Measurements from ENCODE around the gene GNL2.
A peak's percentile ranks its signal among the peaks of the same experiment; 100 is the strongest.

Gene GNL2

DNA sequence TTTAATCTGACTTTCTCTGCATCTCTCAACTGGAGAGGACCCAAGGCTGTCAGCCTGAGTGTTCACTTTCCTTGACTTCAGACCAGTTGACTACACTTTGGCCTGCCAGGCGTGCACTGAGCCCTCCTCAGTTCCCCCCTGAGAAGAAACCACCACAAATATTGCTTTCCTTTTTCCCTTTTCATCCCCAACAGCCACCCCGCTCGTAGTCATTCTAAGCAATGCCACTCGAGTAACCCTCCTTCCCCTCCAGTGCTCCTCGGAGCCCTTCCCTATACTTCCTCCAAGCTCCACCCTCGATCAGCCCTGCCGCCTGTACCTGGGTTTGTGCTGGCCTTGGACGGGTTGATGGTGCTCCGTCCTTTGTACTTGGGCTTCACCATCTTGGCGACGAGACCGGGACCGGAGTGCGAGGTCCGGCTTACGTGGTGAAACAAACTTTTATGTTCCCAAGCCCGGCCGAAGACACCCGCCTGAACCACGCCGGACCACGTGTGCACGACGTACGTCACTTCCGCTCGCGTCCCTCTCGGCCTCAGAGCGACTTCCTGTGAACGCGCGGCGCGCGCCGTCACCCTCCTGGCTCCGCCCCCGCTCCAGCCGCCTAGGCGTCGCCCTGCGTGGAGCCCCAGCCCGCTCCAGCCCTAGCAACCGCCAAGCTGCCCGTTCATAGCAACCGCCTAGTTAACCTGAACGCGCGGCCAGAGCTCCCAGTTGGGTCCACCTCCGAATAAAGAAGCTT is at the start of gene GNL2:
GNL2 (minus strand) TSS at position 498 of the 742 bp plus-strand sequence; CDS start at position 383, 115 bp downstream.
- DNase-seq (ENCODE audit: low read depth, low spot score), result peak; percentile 90

DNA sequence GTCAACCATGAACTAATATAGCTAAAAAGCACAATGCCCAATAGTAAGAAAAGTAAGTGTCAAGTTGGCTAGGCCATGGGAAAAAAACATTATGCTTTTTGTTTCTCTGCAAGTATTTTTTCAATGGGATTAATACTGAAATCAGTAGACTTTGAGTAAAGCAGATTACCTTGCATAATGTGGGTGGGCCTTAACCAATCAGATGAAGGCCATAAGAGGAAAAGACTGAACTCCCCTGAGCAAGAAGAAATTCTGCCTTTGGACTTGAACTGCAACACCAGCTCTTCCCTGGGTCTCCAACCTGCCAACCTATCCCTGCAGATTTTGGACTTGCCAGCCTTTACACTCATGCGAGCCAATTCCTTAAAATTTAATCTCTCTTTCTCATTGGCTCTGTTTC is 45.3 kb upstream of the GNL2 start:
- no peak for DNase-seq (ENCODE audit: low read depth, low spot score)

DNA sequence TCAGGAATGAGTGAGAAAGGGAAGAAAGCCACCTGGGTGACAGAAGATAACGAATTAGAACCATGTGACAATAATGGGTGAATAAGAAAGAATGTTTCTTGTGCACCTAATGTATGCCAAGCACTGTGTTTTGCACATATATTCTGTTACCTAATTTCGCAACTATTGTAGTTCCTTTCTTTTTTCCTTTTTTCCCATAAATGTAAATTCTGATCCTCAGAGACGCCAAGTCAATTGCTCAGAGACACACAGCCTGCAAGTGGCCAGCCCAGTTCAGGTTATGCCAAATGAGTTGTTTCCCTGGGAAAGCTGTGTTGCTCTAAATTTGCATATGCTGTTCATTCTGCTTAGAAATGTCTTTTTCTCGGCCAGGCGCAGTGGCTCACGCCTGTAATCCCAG is 40.7 kb upstream of the GNL2 start:
- DNase-seq (ENCODE audit: low read depth, low spot score), result no peak

DNA sequence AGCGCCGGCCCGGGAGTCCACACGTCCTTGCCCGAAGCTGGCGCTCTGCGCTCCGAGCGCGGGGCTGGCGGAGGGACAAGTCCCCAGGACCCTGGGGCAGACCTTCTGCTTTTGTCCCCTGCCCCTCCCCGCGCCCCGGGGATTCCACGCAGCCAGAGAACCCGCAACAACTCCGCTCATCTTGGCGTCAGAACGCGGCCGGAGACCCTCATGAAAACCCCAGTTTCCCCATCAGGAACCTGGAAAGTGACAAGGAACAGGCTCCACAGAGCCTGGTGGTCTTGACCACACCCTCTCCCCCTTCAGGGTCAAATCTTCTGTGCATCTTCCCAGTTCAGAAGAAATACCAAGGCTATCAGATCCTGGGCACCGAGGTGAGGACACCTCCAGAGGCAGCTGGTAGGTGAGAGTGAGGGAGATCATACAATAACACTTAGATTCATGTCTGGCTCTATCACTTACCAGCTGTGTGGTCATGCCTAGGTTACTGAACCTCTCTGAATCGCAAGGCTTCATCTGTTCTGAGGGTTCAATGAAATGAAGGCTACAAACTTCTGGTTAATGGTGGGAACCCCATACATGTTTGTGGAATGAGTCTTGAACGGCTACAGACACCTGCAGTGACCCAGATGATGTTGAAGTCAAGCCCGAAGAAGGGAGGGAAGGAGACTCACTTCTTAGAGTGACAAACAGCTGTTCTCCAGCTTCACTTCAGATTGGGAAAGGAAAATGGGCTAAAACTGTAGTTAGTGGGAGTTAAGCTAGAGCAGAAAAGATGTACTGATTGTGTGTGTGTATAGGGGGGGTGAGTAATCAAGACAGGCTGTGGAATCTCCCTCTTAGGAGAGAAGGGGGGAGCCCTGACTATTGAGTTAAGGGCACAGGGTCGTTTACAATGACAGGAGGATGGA is 39.5 kb upstream of the GNL2 start:
- DNase-seq (ENCODE audit: low read depth, low spot score), result no peak

DNA sequence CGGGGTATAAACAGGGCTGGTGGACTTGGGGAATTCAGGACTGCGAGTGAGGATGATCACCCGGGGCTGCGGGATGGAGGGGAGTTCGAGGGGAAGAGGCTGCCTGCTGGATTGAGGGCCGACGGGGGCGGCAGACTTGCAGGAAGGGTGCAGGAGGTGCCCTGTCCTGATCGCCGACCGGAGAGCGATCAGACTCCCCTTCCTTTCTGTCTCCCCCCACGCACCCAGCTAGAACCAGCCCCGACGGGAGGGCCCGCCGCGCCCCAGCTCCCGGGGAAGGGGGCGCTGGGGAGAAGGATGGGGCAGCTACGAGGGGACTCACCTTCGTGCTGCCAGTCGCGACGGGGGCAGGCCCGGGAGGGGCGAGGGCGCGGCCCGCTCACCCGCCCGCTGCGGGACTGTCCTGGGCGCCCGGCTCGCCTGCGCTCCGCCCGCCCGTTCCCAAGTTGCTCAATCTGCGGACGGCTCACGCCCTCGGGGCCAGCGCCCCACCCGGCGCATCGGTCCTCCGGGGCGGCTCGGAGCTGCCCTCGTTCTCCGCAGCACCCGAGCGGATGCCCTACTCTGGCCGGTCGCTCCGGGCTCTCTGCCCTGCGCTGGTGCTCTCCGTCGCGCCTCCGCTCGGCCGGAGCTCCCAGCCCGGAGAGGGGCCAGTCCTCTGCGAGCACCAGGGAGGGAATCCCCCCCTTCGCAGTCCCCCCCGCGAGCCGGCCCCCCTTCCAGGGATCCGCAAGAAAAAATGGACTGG is 38.7 kb upstream of the GNL2 start, which contains the start of gene RSPO1:
RSPO1 (minus strand) TSS at position 649 of the 748 bp plus-strand sequence. CDS start 5,231 bp downstream, outside the sequence.
- DNase-seq (ENCODE audit: low read depth, low spot score), result no peak

DNA sequence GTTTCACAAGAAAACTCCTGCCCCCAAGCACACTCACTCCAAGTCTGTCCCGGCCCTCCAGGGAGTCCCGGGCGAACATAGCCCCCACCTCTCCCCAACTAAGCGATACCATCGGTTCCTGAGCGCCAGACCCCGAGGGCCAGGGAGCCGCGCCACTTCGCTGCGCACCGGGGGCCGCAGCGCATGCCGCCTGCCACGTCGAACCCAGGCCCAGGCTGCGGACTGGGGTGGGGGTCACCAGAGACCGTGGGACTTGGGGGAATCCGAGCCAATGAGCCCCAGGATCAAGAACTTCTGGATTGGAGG is 38.2 kb upstream of the GNL2 start:
- DNase-seq (ENCODE audit: low read depth, low spot score), result no peak

DNA sequence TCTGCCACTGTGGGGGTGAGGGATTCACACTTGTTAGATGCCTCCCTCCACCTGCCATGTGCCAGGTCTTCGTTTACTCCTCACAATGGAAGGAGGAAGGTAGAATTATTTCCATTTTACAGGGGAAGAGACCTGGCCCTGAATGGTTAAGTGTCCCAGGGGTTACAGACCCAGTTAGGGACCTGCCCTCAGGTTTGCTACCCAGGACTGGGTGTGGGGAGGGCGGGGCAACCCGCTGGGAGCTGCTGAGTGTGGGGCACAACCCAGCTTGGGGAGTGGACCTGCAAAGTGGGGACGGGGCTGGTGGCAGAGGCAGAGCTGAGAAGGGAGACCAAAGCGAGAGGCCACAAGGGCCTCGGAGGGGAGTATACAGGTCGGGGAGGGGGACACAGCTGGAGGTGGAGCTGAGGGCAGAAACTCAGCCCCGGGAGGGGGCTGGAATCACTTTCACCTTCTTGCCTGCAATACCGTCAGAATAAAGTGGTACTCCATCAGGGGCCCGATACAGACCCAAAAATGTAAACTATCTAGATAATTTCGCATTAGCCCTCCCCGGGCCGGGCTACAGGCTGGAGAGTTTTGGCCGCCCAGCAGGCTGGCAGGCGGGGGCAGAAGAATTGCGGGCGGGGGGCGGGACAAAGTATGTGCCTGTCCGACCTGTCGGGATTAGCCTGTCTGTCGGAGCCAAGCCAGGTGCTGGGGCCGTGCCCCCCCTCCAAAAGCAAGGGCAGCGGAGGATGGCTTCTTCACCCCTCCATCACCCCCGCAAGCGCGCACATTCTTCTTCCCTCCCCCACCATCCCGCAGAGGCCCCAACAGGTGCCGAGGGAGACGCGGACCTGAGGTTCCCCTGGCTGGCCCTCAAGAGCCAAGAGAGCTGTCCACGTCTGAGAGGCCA is 37.6 kb upstream of the GNL2 start:
- no peak for DNase-seq (ENCODE audit: low read depth, low spot score)

DNA sequence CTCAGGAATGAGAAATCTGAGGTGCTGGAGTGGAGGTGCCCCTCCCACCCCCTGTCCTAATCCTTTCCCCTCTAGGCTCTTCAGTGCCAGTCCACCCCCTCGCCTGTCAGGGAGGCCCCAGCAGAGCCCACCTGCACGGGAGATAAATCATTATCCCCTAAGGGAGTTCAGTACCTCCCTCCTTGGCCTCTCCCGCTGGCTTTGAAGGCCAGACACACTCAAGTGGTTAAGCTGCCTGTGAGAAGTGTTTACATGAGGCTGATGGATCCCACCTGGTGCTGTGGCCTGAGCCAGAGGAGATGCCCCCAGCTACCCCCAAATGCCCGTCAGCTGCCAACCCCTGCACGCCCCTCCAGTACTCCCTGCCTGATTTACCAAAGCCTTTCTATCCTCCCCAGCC is 35.3 kb upstream of the GNL2 start:
- no peak for DNase-seq (ENCODE audit: low read depth, low spot score)

DNA sequence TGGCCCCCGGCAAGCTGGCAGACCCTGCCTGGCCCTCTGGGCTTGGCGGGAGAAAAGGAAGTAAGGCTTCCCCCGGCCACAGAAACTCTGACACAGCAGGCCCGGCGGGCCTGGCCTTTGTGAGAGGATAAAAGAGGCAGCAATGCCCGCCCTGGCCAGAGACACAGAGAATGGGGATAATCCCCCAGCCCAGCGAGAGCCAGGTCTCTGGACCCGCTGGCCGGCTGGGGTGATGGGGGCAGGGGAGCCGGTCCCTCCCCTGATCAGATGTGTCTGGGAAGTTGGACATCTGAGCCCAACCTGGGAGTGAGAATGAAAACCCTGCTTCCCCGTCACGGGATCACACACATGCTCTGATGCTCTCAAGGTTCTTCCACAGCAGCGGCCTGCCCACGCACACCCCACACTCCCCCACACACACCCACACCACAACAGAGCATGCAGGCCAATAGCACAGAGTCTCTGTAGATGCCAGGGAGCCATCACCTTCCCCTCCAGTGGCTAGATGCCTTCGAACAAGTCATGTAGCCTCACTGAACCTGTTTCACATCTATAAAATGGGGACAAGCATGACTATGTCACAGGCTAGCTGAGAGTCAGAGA is 34.8 kb upstream of the GNL2 start:
- DNase-seq (ENCODE audit: low read depth, low spot score), result no peak

DNA sequence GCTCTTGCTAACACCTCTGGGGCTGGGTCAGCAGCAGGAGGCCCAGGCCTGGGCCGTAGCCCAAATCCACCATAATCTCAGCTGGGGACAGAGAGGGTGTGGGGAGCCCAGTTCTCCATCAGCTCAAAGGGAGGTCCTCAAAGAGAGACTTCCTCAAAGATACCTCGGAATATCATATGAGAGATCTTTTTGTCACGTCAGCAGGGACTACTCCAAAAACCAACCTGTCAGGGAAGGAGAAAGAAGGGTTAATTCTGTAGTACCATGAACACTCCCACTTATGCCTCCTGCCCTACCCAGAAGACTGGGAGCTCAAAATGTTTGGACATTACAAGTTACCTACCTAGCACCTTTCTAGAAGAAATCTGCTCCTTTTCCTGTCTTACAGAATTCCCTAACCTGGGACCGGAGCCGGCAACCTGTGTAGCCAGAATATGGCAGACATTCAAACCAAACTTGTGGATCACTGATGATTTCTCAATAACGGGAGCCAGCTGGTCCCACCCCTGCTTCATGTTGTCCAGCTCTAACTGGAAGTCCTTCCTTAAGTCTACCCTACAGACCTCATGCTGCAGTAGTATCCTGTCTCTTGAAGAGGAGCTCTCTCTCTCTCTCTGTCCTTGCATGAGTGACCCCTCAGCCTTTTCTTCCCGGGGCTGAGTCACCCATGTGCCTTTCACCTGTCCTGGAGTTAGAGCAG is 34.1 kb upstream of the GNL2 start:
- DNase-seq (ENCODE audit: low read depth, low spot score), result no peak

DNA sequence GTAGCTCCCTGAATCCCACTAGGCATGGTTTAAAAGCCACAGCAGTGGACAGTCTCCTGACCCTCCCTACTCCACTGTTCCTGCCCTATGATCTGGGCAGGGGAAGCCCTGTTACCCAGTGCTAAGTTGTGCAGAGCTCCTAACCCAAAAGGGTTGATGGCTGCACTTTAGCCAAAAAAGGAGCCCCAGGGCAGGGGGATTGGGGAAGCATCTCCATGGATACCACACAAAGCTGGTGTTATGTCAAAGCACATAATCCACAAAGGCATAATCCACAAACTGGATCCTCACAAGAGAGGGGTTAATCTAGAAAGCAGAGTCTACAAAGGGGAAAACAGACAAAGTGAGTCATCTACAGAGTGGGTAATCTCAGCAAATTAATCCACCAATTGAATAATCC is 33.3 kb upstream of the GNL2 start:
- DNase-seq (ENCODE audit: low read depth, low spot score), result no peak

DNA sequence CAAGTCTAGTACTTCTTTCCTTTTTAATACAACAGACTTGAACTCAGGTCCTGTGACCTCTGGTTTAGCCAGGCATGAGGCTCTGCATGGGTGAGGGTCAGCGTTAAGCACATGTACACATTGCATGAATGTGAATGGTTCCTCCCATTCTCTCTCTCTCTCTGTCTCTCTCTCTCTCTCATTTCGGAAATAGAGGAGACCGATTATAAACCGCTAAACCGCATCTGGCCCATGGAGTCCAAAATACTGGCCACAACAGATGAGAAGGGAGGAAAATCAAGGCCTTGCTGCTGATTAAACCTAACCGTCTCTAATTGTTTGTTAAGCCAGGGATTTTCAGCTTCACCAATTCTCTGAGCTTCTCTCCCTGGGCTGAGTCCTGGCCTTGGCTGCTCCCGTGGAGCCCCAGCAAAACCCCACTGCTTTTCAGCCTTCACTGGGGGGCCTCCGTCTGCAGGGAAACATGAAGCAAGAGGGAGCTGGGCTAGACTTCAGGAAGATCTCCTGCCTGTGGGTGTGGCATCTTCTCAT is 32.4 kb upstream of the GNL2 start:
- DNase-seq (ENCODE audit: low read depth, low spot score), result no peak

DNA sequence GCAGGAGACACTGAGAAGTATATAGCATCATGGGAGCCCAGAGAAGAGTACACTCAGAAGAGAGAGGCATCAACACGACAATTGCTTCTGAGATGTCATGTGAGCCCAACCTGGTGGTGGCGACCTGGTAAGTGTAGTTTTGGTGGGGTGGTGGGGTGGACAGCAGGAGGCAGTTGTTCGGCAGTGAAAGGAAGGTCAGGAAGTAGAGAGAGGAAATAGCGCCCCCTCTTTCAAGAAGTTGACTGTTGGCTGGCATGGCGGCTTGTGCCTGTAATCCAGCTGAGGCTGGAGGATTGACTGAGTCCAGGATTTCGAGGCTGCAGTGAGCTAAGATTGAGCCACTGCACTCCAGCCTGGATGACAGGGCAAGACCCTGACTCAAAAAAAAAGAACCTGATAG is 26.4 kb upstream of the GNL2 start:
- DNase-seq (ENCODE audit: low read depth, low spot score), result no peak

DNA sequence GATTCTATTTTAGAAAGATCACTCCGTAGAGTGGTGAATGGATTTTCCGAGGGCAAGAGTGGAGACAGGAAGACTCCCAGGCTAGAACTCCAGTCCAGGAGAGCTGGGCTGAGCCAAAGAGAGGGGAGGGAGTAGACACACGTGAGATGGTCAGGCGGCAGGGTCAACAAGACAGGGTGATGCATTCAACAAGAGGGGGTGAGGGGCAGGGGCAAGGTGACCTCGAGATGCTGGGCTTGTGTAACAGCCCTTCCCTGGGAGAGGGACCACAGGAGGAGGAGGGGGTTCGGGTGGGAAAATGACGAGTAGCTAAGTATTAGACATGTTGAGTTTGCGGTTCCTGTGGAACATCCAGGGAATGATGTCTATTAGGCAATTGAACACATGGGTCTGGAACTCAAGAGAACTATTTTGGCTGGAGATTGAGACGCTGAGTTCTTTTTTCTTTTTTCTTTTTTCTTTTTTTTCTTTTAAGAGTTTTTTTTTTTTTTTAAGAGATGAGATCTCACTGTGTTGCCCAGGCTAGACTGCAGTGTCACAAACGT is 25.7 kb upstream of the GNL2 start:
- DNase-seq (ENCODE audit: low read depth, low spot score), result no peak

DNA sequence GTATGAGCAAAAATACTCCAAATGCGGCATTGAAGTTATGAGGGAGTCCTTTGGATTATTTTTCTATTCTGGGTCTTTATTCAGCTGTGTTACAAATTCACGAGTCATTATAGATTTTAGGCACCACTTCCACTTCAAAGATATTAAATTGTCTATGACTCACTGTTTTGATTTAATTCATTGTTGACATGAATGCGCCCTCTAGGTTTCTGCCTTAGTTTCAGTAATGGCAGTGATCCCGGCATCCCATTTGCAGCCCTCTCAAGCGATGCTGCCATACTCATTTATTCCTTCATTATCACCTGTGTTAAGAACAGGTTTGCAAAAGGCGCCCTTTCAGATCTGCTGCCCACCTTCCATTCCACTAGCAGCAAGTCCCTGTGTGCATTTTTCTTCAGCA is 25.0 kb upstream of the GNL2 start:
- DNase-seq (ENCODE audit: low read depth, low spot score), result no peak

DNA sequence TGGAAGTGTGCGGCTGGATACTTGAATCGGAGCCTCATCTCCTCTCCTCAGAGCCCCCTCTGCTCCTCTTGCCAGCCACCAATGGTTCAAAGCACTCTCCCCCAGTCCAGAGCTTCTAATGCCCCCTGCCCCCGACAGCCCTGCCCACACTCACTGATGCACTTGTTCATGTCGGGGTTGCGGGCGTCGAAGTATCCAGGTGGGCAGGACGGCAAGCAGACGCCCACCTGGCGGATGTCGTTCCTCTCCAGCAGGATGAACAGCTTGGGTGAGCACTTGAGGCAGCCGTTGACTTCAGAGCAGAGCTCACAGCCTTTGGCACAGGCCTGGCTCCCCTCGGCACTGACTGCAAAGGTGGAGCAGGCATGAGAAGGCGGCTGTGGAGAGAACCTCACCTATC is 20.6 kb upstream of the GNL2 start:
- DNase-seq (ENCODE audit: low read depth, low spot score), result no peak

DNA sequence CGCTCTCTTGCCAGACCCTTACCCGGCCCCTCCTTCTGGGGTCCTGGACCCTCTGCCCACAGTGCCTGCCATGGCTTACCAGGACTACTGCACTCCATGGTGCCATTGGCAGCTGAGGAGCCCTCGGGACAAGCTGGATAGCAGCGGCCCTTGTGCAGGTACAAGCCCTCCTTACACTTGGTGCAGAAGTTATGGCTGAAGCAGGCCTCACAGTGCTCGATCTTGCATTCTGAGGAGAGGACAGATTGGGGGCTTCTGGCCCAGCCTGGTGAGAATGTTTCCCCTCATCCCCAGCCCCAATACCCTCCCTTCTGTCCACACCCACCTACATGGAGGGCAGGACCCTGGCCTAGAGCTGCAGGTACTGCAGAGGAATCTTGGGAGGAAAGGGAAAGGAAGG is 18.4 kb upstream of the GNL2 start:
- no peak for DNase-seq (ENCODE audit: low read depth, low spot score)

DNA sequence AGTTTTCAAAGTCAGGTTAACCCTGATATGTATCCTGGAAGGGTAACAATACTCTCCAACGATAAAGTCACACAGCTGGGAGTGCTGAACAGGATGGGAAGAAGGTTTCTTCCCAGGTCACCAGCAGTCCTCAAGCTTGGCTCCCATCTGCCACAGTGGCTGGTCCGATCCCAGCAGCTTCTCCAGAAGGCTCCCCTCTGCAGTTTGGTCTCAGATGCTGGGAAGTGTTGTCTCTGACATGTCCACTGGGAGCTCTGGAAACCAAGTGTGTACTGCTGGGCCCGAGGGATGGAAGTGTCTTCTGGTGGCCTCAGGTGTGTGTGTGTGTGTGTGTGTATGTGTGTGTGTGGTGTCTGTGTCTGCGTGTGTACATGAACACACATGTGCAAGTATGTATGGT is 16.4 kb upstream of the GNL2 start:
- no peak for DNase-seq (ENCODE audit: low read depth, low spot score)

DNA sequence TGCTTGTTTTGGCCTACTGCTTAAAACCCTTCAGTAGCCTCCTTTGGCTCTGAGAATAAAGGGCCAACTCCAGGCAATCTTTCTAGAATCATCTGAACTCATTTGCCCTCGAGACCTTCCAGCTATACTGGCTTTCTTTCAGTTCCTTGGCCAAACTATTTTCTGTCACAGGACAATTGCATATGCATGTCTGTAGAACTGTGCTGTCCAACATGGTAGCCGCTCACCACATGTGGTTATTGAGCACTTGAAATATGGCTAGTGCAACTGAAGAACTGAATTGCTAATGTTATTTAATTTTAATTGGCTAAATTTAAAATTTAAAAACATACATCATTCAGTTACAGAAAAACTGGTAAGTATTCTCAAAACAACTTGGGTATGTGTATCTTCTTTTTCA is 14.3 kb upstream of the GNL2 start:
- no peak for DNase-seq (ENCODE audit: low read depth, low spot score)

DNA sequence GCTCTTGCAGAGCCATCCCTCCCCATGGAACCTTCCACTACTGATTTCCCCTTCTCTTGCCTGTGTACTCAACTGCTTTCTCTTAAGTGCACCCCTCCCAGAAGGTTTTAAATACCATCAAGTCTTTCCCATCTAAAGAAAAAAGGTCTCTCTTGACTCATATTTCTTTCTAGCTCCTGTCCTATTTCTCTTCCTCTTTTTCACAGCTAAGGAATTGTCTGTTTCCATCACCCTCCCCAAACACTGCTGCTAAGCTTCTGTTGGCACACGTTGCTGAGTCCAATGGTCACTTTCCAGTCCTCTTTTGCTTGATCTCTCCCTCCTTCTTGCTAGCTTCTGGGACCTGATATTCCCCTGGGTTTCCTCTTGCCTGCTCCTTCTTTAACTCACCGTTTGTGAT is 13.3 kb upstream of the GNL2 start:
- no peak for DNase-seq (ENCODE audit: low read depth, low spot score)
